HG02840 (cell line): ENCODE results near the gene FAM120B.
A peak's percentile ranks its signal among the peaks of the same experiment; 100 is the strongest.

Experiments
- ATAC-seq: cut with Tn5 transposase; IDR thresholded peaks from one replicate; pipeline ENCODE4 v1.9.1; 2021; ENCODE audit warnings: mild to moderate bottlenecking, moderate library complexity, moderate number of reproducible peaks; ENCODE audit not compliant: unreplicated experiment, low FRiP score

FAM120B gene

GRCh38 chr6:170437719-170438401, 131.3 kb downstream of the FAM120B start:
- ATAC-seq = no peak

- ATAC-seq = peak; percentile 77
These were observed 131.8 kb downstream of the FAM120B start for GRCh38 chr6:170438402-170438753.

GRCh38 chr6:170438861-170439260, 132.3 kb downstream of the FAM120B start:
- no peak for ATAC-seq

- ATAC-seq = no peak
These were observed 133.1 kb downstream of the FAM120B start for GRCh38 chr6:170439366-170440361.

GRCh38 chr6:170440437-170440836, 133.9 kb downstream of the FAM120B start:
- ATAC-seq = no peak

GRCh38 chr6:170441316-170441715, 134.8 kb downstream of the FAM120B start:
- no peak for ATAC-seq

GRCh38 chr6:170442596-170442995, 136.0 kb downstream of the FAM120B start:
- no peak for ATAC-seq

GRCh38 chr6:170443151-170443662, 136.6 kb downstream of the FAM120B start:
- ATAC-seq = no peak

GRCh38 chr6:170444056-170444591, 137.6 kb downstream of the FAM120B start:
- ATAC-seq = no peak

- no peak for ATAC-seq
These were observed 138.3 kb downstream of the FAM120B start for GRCh38 chr6:170444811-170445211.

- no peak for ATAC-seq
These were observed 138.9 kb downstream of the FAM120B start for GRCh38 chr6:170445487-170445886.

- no peak for ATAC-seq
These were observed 139.4 kb downstream of the FAM120B start for GRCh38 chr6:170445971-170446370.

GRCh38 chr6:170446841-170447560, 140.4 kb downstream of the FAM120B start:
- ATAC-seq = no peak

GRCh38 chr6:170447561-170447930, 141.0 kb downstream of the FAM120B start:
- ATAC-seq = no peak

GRCh38 chr6:170448317-170448716, 141.8 kb downstream of the FAM120B start:
- no peak for ATAC-seq

GRCh38 chr6:170448751-170449630, 142.4 kb downstream of the FAM120B start:
- no peak for ATAC-seq

- ATAC-seq = no peak
These were observed 143.5 kb downstream of the FAM120B start for GRCh38 chr6:170449835-170450753.

- no peak for ATAC-seq
These were observed 144.6 kb downstream of the FAM120B start for GRCh38 chr6:170450916-170451761.
